Measurements from ENCODE around the gene SAAL1. TPM values are rescaled to one million over a fixed set of nuclear protein-coding genes. Genes with fewer than 3 reads are reported as not detected.

The SAAL1 gene
- total RNA-seq, 3 donors from 2014 or later (not counting 1 experiment from before 2014, with no cell fraction given): 27.8 to 32.7 (median 29.5) TPM

DNA sequence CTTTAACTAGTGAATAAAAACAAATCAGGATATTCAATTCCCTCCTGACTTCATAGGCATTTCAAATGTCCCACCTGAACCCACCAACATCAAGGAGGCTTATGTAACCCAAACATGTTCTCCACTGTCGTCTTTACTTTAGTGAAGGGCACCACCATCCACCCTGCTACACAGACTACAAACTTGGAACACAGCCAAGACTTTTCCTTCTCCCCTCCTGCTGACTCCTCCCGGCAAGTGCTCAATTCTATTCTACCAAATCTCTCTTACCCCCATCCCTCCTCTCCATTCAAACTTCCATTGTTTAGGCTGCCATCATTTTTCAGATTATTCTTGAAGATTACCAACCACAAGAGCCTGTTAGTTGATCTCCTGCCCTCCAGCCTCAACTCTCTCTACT lies 24.3 kb downstream of the SAAL1 start:
- Mint-ChIP-seq H3K36me3 (peaks cover 21% of the 10 kb centered on the region), H3K27me3 (ENCODE audit: low read depth in 2 of 2) (no peaks in the 10 kb centered on the region), H3K4me3 (no peak overlapping the region), H3K4me1 (no peaks in the 10 kb centered on the region), H3K27ac (peak overlapping the region in 1 of 2 donors; percentile 26), H3K9me3 (no peaks in the 10 kb centered on the region)
- DNase-seq: no peak
- Histone ChIP-seq H3K36me3 (ENCODE audit: control insufficient read depth, insufficient read depth, low read length) (peaks cover 30% of the 10 kb centered on the region), H3K4me3 (ENCODE audit: low read length) (no peak overlapping the region), H3K4me1 (ENCODE audit: control insufficient read depth, insufficient read depth, low read length) (no peaks in the 10 kb centered on the region), H3K9me3 (ENCODE audit: control insufficient read depth, insufficient read depth, low read length) (no peaks in the 10 kb centered on the region), H3K27ac (ENCODE audit: low read length) (no peak overlapping the region), H3K27me3 (ENCODE audit: control insufficient read depth, insufficient read depth, low read length) (no peaks in the 10 kb centered on the region)
- intact Hi-C loops (cut with micrococcal nuclease): no loop called here
- ATAC-seq: no peak
- TF ChIP-seq, protein P1, sequence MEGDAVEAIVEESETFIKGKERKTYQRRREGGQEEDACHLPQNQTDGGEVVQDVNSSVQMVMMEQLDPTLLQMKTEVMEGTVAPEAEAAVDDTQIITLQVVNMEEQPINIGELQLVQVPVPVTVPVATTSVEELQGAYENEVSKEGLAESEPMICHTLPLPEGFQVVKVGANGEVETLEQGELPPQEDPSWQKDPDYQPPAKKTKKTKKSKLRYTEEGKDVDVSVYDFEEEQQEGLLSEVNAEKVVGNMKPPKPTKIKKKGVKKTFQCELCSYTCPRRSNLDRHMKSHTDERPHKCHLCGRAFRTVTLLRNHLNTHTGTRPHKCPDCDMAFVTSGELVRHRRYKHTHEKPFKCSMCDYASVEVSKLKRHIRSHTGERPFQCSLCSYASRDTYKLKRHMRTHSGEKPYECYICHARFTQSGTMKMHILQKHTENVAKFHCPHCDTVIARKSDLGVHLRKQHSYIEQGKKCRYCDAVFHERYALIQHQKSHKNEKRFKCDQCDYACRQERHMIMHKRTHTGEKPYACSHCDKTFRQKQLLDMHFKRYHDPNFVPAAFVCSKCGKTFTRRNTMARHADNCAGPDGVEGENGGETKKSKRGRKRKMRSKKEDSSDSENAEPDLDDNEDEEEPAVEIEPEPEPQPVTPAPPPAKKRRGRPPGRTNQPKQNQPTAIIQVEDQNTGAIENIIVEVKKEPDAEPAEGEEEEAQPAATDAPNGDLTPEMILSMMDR (IDR thresholded peaks at IDR 0.05): no peak
- 98% methylated on average over 2 of the region's 2 CpGs for WGBS (ENCODE audit: insufficient coverage)

GRCh38 chr11:18080451-18080850 lies 25.4 kb downstream of the SAAL1 start:
- no peak overlapping the region for H3K27ac Mint-ChIP-seq

GRCh38 chr11:18078909-18079308 lies 27.0 kb downstream of the SAAL1 start:
- Histone ChIP-seq H3K27ac (ENCODE audit: low read length) (no peak overlapping the region), H3K9me3 (ENCODE audit: control insufficient read depth, insufficient read depth, low read length) (no peaks in the 10 kb centered on the region), H3K36me3 (ENCODE audit: control insufficient read depth, insufficient read depth, low read length) (peaks cover 20% of the 10 kb centered on the region), H3K4me1 (ENCODE audit: control insufficient read depth, insufficient read depth, low read length) (no peaks in the 10 kb centered on the region), H3K27me3 (ENCODE audit: control insufficient read depth, insufficient read depth, low read length) (no peaks in the 10 kb centered on the region), H3K4me3 (ENCODE audit: low read length) (no peak overlapping the region)
- Mint-ChIP-seq H3K4me1 (no peaks in the 10 kb centered on the region), H3K36me3 (peaks cover 21% of the 10 kb centered on the region), H3K9me3 (no peaks in the 10 kb centered on the region), H3K27ac (no peak overlapping the region), H3K4me3 (no peak overlapping the region), H3K27me3 (ENCODE audit: low read depth in 2 of 2) (no peaks in the 10 kb centered on the region)
- 100% methylated on average over 1 of the region's 2 CpGs for WGBS (ENCODE audit: insufficient coverage)
- TF ChIP-seq, protein P1 (IDR thresholded peaks at IDR 0.05): no peak
- intact Hi-C loops (cut with micrococcal nuclease): no loop called here
- no peak for ATAC-seq
- DNase-seq: no peak

More at GRCh38 chr11:18080451-18080850, 25.4 kb downstream of the SAAL1 start:
- Histone ChIP-seq H3K4me1 (ENCODE audit: control insufficient read depth, insufficient read depth, low read length) (no peaks in the 10 kb centered on the region), H3K27me3 (ENCODE audit: control insufficient read depth, insufficient read depth, low read length) (no peaks in the 10 kb centered on the region), H3K36me3 (ENCODE audit: control insufficient read depth, insufficient read depth, low read length) (peaks cover 23% of the 10 kb centered on the region), H3K9me3 (ENCODE audit: control insufficient read depth, insufficient read depth, low read length) (no peaks in the 10 kb centered on the region), H3K4me3 (ENCODE audit: low read length) (no peak overlapping the region), H3K27ac (ENCODE audit: low read length) (no peak overlapping the region)
- WGBS (ENCODE audit: insufficient coverage): 76% methylated on average over 4 of the region's 4 CpGs
- Mint-ChIP-seq H3K4me3 (no peak overlapping the region), H3K4me1 (no peaks in the 10 kb centered on the region), H3K27me3 (ENCODE audit: low read depth in 2 of 2) (no peaks in the 10 kb centered on the region), H3K9me3 (no peaks in the 10 kb centered on the region), H3K36me3 (peaks cover 21% of the 10 kb centered on the region)
- ATAC-seq (no peak), DNase-seq (no peak)
- intact Hi-C loops (cut with micrococcal nuclease): no loop called here
- TF ChIP-seq, protein P1 (IDR thresholded peaks at IDR 0.05): no peak

DNA sequence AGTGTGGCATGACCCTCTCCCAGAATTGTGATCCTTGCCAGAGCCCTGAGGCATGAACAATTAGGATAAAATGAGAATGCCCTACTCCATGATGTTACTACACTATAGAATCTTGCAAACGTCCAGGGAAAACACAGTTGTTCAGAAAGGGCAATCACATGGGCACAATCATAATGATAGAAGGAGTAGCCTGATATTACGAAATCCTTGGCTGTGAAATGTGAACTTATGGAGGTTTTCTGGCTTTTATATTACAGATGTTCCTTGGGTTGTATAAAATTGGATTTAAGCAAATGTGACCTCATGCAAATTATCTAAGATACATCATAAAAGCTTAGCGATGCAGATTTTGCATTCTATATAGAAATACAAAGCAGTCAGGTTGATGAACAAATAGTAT lies 30.4 kb downstream of the SAAL1 start:
- no peak overlapping the region for H3K4me3 ChIP-seq (ENCODE audit: low read length)
- no peak for ATAC-seq
- H3K36me3 ChIP-seq (ENCODE audit: control insufficient read depth, insufficient read depth, low read length): peaks cover 5% of the 10 kb centered on the region
- TF ChIP-seq, protein P1 (IDR thresholded peaks at IDR 0.05): no peak
- no peak overlapping the region for H3K27ac Mint-ChIP-seq
- WGBS (ENCODE audit: insufficient coverage): 100% methylated on average over 2 of the region's 3 CpGs
- no peaks in the 10 kb centered on the region for H3K9me3 Mint-ChIP-seq
- intact Hi-C loops (cut with micrococcal nuclease): no loop called here
- no peak for DNase-seq
- no peaks in the 10 kb centered on the region for H3K27me3 ChIP-seq (ENCODE audit: control insufficient read depth, insufficient read depth, low read length)
- peaks cover 6% of the 10 kb centered on the region for H3K36me3 Mint-ChIP-seq
- no peak overlapping the region for H3K4me3 Mint-ChIP-seq
- no peaks in the 10 kb centered on the region for H3K27me3 Mint-ChIP-seq (ENCODE audit: low read depth in 2 of 2)
- H3K27ac ChIP-seq (ENCODE audit: low read length): no peak overlapping the region
- no peaks in the 10 kb centered on the region for H3K9me3 ChIP-seq (ENCODE audit: control insufficient read depth, insufficient read depth, low read length)
- H3K4me1 ChIP-seq (ENCODE audit: control insufficient read depth, insufficient read depth, low read length): no peaks in the 10 kb centered on the region
- H3K4me1 Mint-ChIP-seq: no peaks in the 10 kb centered on the region

All from natural killer cell (primary cell).